CD14-positive monocyte (primary cell): ENCODE data around the gene FANCI. TPM values are rescaled to one million over a fixed set of nuclear protein-coding genes. Genes with fewer than 3 reads are reported as not detected.

Source experiments
- DNase-seq, 3 donors: peaks; one replicate each; pipeline ENCODE4 v3.0.0-alpha.2; 2011 to 2022
- H2AFZ ChIP-seq: 2 replicates; pipeline ENCODE4 v1.6.0; 2012; ENCODE audit warnings: mild to moderate bottlenecking, low read depth, low read length, inconsistent platforms; ENCODE audit not compliant: insufficient read depth, poor library complexity, severe bottlenecking
- H3K27ac ChIP-seq, 2 donors: 1 replicate in 1 of 2; 2 replicates in 1 of 2; pipeline ENCODE4 v1.5.1; 2012 to 2013; ENCODE audit warnings: low read length in 2 of 2, control low read depth in 1 of 2, inconsistent platforms in 1 of 2, low read depth in 1 of 2, mild to moderate bottlenecking in 1 of 2
- H3K27me3 ChIP-seq, 2 donors: one replicate each; pipeline versions ENCODE4 v1.6.0 to v1.6.1; 2011 to 2013; ENCODE audit warnings: low read length in 2 of 2; ENCODE audit not compliant: control insufficient read depth in 2 of 2, insufficient read depth in 2 of 2
- H3K36me3 ChIP-seq, 2 donors: replicated peaks in 1 of 2; 1 replicate in 1 of 2; 2 replicates in 1 of 2; pipeline versions ENCODE4 v1.5.1 to v1.6.1; 2012 to 2013; ENCODE audit warnings: low read length in 2 of 2, control low read depth in 1 of 2, inconsistent platforms in 1 of 2, mild to moderate bottlenecking in 1 of 2; ENCODE audit not compliant: insufficient read depth in 2 of 2, control insufficient read depth in 1 of 2
- H3K4me1 ChIP-seq, 2 donors: 1 replicate in 1 of 2; 2 replicates in 1 of 2; pipeline versions ENCODE4 v1.5.1 to v1.6.1; 2012 to 2013; ENCODE audit warnings: low read length in 2 of 2, control low read depth in 1 of 2, inconsistent platforms in 1 of 2, mild to moderate bottlenecking in 1 of 2, moderate library complexity in 1 of 2; ENCODE audit not compliant: insufficient read depth in 2 of 2, control insufficient read depth in 1 of 2
- H3K4me2 ChIP-seq: replicated peaks from 2 replicates; pipeline ENCODE3; 2012; ENCODE audit warnings: low read length, moderate library complexity, mild to moderate bottlenecking; ENCODE audit not compliant: poor library complexity, severe bottlenecking; ENCODE audit errors: extremely low read depth
- H3K4me3 ChIP-seq, 3 experiments: fragments of 200-600 bp in 1 of 3; sonication (generic) in 1 of 3; replicated peaks in 1 of 3; 1 replicate in 2 of 3; 2 replicates in 1 of 3; pipeline ENCODE4 v1.5.1; 2011 to 2013; ENCODE audit warnings: low read length in 3 of 3, mild to moderate bottlenecking in 3 of 3, control low read depth in 2 of 3, low read depth in 2 of 3, inconsistent platforms in 1 of 3, moderate library complexity in 1 of 3
- H3K79me2 ChIP-seq: 2 replicates; pipeline ENCODE4 v1.6.0; 2012; ENCODE audit warnings: mild to moderate bottlenecking, control low read depth, inconsistent platforms, low read length, moderate library complexity; ENCODE audit not compliant: insufficient read depth
- H3K9ac ChIP-seq: 2 replicates; pipeline ENCODE4 v1.6.0; 2017; ENCODE audit warnings: low read length, mild to moderate bottlenecking; ENCODE audit not compliant: insufficient read depth, poor library complexity, severe bottlenecking
- H3K9me3 ChIP-seq, 2 donors: replicated peaks in 1 of 2; 1 replicate in 1 of 2; 2 replicates in 1 of 2; pipeline versions ENCODE4 v1.5.1 to v1.6.1; 2012 to 2013; ENCODE audit warnings: low read length in 2 of 2, control low read depth in 1 of 2; ENCODE audit not compliant: control insufficient read depth in 1 of 2, insufficient read depth in 1 of 2
- H4K20me1 ChIP-seq: 2 replicates; pipeline ENCODE4 v1.6.0; 2012; ENCODE audit warnings: mild to moderate bottlenecking, low read length, control low read depth, moderate library complexity; ENCODE audit not compliant: insufficient read depth
- H3K27ac Mint-ChIP-seq, 7 donors: one replicate each; pipeline ENCODE4 v1.8.0; 2020; ENCODE audit warnings: mild to moderate bottlenecking in 7 of 7, mixed read lengths in 7 of 7, moderate library complexity in 6 of 7, inconsistent platforms in 2 of 7
- H3K27me3 Mint-ChIP-seq, 3 donors: one replicate each; pipeline ENCODE4 v1.8.0; 2021 to 2022; ENCODE audit warnings: low read depth in 3 of 3, mild to moderate bottlenecking in 3 of 3, mixed read lengths in 3 of 3, moderate library complexity in 3 of 3, inconsistent platforms in 1 of 3
- H3K36me3 Mint-ChIP-seq, 2 donors: one replicate each; pipeline ENCODE4 v1.8.0; 2020; ENCODE audit warnings: mixed read lengths in 2 of 2, inconsistent platforms in 1 of 2, mild to moderate bottlenecking in 1 of 2
- H3K4me1 Mint-ChIP-seq: one replicate; pipeline ENCODE4 v1.8.0; 2020; ENCODE audit warnings: mild to moderate bottlenecking, mixed read lengths
- H3K4me3 Mint-ChIP-seq, 2 donors: one replicate each; pipeline ENCODE4 v1.8.0; 2020; ENCODE audit warnings: mild to moderate bottlenecking in 2 of 2, mixed read lengths in 2 of 2, moderate library complexity in 1 of 2
- H3K9me3 Mint-ChIP-seq, 7 donors: one replicate each; pipeline ENCODE4 v1.8.0; 2020 to 2022; ENCODE audit warnings: mixed read lengths in 7 of 7, mild to moderate bottlenecking in 6 of 7, moderate library complexity in 6 of 7, inconsistent platforms in 2 of 7
- CTCF ChIP-seq: fragments of 200-600 bp; IDR thresholded peaks from one replicate; pipeline ENCODE4 v1.8.0; 2022; ENCODE audit warnings: antibody characterized with exemption, mild to moderate bottlenecking
- WGBS: methylation state at CpG from one replicate; pipeline ENCODE4 v1.1.5; 2013; ENCODE audit warnings: missing lambda C conversion rate; ENCODE audit not compliant: insufficient coverage; 5-methylcytosine and 5-hydroxymethylcytosine counted together
- intact Hi-C, 2 donors: fragments of 100-400 bp; cut with micrococcal nuclease; formaldehyde crosslinking; loops; one replicate each; pipeline versions ENCODE4 v1.15.0 to v1.15.1; 2023
- polyA plus RNA-seq, 3 donors: library from polyadenylated mRNA; depleted of rRNA in 1 of 3; unstranded in 2 of 3; stranded (reverse) in 1 of 3; fragments of 300-500 nt in 2 of 3; fragments of >200 nt in 1 of 3; fragmentation: Illumina TruSeq in 2 of 3; gene quantifications; 1 replicate in 2 of 3; 2 replicates in 1 of 3; pipeline ENCODE4 v1.2.3, GENCODE V29; 2012 to 2021

FANCI gene
- polyA plus RNA-seq, 3 donors = 1.4 to 2.6 (median 1.5) TPM

GRCh38 chr15:89356634-89357298 is 113.0 kb downstream of the FANCI start:
- Histone ChIP-seq H3K27me3 (peaks cover 43 to 81% of the 10 kb centered on the region in 2 donors), H3K4me2 (no peak overlapping the region), H3K4me1 (peaks cover 5 to 12% of the 10 kb centered on the region in 2 donors), H3K9ac (no peak overlapping the region), H3K27ac (no peak overlapping the region), H3K9me3 (peaks cover 4 to 16% of the 10 kb centered on the region in 2 donors), H3K79me2 (no peaks in the 10 kb centered on the region), H2AFZ (no peak overlapping the region), H3K4me3 (no peak overlapping the region), H3K36me3 (no peaks in the 10 kb centered on the region), H4K20me1 (peaks cover 16% of the 10 kb centered on the region)
- H3K36me3 Mint-ChIP-seq = peaks cover 5 to 8% of the 10 kb centered on the region in 2 donors
- H3K4me3 Mint-ChIP-seq = peak overlapping the region in 1 of 2 donors; percentile 61
- no peak for DNase-seq
- no peak overlapping the region for H3K27ac Mint-ChIP-seq
- peaks cover 71 to 86% (median 73%) of the 10 kb centered on the region in 3 donors for H3K27me3 Mint-ChIP-seq
- H3K9me3 Mint-ChIP-seq = peaks cover 0 to 16% (median 12%) of the 10 kb centered on the region in 7 donors
- H3K4me1 Mint-ChIP-seq = peaks cover 16% of the 10 kb centered on the region
- TF ChIP-seq CTCF = peak; percentile 37
- intact Hi-C loops = loop anchor here in 1 of 2 donors (5.0 to 10.0 kb wide), 2 partner anchors 61 to 198 kb away; no protein-coding TSS in a partner anchor
- WGBS = 54% methylated on average over 12 of the region's 13 CpGs

GRCh38 chr15:89358435-89358754 is 114.6 kb downstream of the FANCI start:
- Histone ChIP-seq H3K27ac (no peak overlapping the region), H3K36me3 (no peaks in the 10 kb centered on the region), H4K20me1 (peaks cover 30% of the 10 kb centered on the region), H3K79me2 (no peaks in the 10 kb centered on the region), H3K9me3 (peaks cover 4 to 20% of the 10 kb centered on the region in 2 donors), H3K27me3 (peaks cover 50 to 86% of the 10 kb centered on the region in 2 donors), H3K4me1 (peaks cover 17 to 28% of the 10 kb centered on the region in 2 donors), H2AFZ (peak overlapping the region; percentile 67), H3K9ac (no peak overlapping the region), H3K4me2 (peak overlapping the region; percentile 75), H3K4me3 (peak overlapping the region in 1 of 3 experiments; percentile 62)
- Mint-ChIP-seq H3K36me3 (peaks cover 5 to 12% of the 10 kb centered on the region in 2 donors), H3K4me1 (peaks cover 27% of the 10 kb centered on the region), H3K4me3 (peak overlapping the region; percentile 80 to 89), H3K9me3 (peaks cover 0 to 19% (median 14%) of the 10 kb centered on the region in 7 donors), H3K27me3 (peaks cover 82 to 93% (median 84%) of the 10 kb centered on the region in 3 donors), H3K27ac (no peak overlapping the region)
- under 1% methylated on average over 13 of the region's 16 CpGs for WGBS
- TF ChIP-seq CTCF = no peak
- intact Hi-C loops = loop anchor here in 1 of 2 donors (1.0 to 10.0 kb wide), 4 partner anchors 59 to 196 kb away; no protein-coding TSS in a partner anchor
- no peak for DNase-seq
